ENCODE data around the gene HSD17B12.
"Not testable (repeated sequence)": the region's sequence is repeated elsewhere in the genome, so short reads cannot be mapped to it uniquely, and the experiment has no call there.

Gene HSD17B12

DNA sequence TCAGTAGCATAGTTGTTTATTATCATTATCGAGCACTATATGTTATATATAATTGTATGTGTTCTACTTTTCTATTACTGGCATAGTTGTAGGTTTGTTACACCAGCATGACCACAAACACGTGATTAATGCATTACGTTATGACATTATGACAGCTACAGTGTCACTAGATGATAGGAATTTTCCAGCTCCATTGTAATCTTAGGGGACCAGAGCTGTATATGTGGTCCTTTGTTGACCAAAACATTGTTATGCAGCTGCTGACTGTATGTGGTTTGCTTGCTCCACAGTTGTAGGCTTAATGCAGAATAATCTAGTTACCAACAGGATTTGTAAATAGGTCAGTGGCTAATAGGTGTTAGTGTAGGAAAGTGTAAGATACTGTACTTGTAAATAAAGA, 66.1 kb downstream of the HSD17B12 start:
- no peak for DNase-seq (ENCODE audit: low read depth, low spot score)

DNA sequence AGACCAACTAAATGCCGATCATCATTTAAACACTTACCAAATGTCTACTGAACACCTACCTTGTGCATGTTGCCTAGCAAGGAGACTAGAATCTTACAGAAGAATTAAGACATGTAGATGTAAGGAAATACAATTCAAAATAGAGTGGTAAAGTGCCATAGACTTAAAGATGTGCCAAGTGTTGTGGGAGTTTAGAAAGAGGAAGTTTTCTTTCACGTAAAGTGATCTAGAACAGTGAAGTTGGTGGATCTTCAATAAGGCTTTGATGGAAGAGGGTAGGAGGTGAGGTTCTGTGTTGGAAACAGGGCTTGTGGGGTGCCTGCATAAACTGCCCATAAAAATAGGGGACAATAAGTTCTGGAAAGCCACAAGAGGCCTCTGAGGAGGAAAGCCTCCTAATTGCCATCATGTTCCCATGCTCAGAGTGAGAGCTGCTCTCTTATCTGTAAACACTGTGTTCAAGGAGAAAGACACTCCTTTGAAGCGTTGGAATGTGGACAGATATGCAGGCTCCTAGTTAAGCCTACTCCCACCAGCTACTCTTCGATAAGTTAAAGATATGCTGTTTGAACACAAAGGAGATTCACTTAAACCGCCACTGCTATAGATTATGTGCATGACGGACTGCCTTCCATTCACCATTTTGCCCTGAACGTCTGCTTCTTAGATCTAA, 66.7 kb downstream of the HSD17B12 start:
- no peak for DNase-seq (ENCODE audit: low read depth, low spot score)

DNA sequence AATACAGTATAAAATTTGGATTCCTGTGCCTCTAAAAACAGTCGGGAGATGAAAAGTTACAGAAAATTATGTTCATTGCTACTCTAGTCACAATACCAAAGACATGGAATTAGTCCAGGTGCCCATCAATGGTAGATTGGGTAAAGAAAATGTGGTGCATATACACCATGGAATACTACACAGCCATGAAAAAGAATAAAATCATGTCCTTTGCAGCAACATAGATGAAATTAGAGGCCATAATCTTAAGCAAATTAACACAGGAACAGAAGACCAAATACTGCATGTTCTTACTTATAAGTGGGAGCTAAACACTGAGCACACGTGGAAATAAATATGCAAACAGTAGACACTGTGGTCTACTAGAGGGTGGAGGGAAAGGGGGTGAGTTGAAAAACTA, 67.6 kb downstream of the HSD17B12 start:
- DNase-seq (ENCODE audit: low read depth, low spot score): no peak

DNA sequence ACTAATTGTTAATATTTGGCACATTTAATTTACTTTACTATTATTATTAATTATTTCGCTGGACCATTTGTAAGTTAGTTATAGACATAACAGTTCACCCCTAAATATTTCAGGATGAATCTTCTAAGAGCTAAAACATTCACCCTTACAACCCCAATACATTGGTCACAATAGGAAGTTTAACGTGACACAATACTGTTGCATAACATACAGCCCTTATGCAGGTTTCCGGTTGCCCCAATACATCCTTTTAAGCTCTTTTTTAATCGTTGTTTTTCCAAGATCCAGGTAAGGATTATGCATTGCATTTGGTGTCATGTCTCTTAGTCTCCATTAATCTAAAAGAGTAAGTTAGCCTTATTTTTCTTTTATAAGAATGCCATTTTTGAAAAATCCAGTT, 71.2 kb downstream of the HSD17B12 start:
- DNase-seq (ENCODE audit: low read depth, low spot score): no peak

DNA sequence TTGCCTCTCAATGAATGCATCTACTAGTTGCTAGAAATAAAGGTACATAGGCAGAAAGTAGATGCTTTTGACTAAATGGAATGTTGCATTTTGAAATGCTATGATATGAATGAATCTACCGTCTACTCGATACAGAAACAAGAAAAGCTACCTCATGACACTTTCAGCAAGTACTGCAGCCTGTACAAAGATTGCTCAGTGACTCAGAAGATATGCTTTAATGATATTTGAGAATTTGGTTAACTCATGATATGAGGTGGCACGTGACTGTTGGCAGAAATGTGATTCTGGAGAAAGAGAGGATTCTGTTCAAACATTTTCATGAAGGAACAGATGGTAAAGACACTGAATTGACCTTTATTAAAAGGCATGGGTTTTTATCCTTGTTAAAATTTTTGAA, 76.0 kb downstream of the HSD17B12 start:
- DNase-seq (ENCODE audit: low read depth, low spot score): peak; percentile 29

DNA sequence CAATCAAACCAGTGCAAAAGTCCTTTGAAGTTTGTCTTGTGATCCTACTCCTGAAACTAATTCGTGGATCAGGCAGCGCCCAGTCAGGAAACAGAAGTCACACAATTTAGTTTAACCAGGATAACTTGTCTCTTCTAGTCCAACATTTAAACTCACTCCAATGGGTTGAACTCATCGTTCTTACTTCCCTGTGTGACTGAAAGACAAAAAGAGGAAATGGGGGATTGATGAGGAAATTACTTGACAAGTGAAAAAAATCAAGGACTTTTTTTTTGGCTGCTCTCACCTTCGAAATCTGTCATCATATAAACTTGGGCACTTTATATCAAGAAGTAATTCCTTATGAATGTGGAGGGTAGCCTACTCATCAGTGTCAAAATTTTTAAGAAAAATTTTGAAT, 78.4 kb downstream of the HSD17B12 start:
- DNase-seq (ENCODE audit: low read depth, low spot score): no peak

DNA sequence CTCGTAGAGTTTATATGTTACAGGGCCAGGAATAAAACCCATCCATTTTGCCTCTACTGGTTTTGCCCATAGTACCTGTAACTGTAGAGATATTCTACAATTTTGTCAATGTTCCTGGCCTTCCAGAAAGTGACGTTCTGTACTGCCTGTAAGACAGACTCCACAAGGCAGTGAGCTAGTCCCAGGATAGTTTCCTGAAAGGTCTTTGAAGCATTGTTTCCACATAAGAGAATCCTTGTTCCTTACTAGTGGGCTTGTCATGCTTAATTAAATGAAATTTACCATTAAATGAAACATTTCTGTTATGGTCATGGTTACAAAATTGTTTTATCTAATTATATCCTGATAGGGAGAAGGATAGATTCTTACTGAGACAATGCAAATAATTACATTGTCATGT, 80.4 kb downstream of the HSD17B12 start:
- DNase-seq (ENCODE audit: low read depth, low spot score): no peak

DNA sequence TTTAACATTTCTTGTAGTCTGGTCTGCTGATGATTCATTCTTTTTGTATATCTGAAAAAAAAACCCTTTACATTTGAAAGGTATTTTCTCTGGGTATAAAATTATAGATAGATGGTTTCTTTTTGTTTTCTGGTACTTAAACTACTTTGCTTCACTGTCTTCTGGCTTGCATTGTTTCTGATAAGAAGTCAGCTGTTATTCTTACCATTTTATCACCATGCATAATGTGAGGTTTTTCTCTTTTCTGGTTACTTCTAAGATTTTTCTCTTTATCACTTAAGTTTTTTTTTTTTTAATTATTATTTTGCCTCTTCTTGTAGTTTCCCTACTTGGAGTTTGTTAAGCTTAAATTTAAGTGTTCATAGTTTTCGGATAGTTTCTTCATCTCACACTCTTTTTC, 84.7 kb downstream of the HSD17B12 start:
- no peak for DNase-seq (ENCODE audit: low read depth, low spot score)

DNA sequence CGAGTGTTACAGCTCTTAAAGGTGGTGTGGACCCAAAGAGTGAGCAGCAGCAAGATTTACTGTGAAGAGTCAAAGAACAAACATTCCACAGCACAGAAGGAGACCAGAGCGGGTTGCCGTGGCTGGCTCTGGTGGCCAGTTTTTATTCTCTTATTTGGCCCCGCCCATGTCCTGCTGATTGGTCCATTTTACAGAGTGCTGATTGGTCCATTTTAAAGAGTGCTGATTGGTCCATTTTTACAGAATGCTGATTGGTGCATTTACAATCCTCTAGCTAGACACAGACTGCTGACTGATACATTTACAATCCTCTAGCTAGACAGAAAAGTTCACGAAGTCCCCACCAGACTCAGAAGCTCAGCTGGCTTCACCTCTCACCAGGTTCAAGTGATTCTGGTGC, 88.1 kb downstream of the HSD17B12 start:
- DNase-seq (ENCODE audit: low read depth, low spot score): not testable (repeated sequence)

DNA sequence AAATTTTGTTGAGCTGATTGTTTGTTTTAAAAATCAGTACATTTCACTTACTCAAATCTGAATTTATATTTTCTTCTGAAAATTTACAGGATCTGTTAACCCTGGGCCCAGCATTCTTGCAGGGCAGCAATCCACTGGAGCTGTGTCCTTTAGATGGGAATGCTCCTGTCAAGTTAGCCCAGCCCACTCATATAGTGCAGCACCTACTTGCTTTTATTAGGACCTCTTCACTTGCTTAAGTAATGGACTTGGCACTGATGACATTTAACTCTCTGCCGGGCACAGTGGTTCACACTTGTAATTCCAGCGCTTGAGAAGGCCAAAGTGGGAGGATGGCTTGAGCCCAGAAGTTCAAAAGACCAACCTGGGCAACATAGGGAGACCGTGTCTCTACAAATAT, 89.6 kb downstream of the HSD17B12 start:
- no peak for DNase-seq (ENCODE audit: low read depth, low spot score)

DNA sequence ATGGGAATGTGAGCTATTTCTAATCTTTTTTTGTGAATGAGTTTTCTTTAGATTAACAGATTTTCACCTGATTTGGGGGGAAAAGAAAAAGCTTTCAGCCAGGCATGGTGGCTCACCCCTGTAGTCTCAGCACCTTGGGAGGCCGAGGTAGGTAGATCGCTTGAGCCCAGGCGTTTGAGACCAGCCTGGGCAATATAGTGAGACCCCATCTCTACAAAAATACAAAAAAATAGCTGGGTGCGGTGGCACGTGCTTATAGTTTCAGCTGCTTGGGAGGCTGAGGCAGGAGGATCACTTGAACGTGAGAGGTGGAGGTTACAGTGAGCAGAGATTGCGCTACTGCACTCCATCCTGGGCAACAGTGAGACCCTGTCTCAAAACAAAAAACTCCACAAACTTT, 92.2 kb downstream of the HSD17B12 start:
- no peak for DNase-seq (ENCODE audit: low read depth, low spot score)

DNA sequence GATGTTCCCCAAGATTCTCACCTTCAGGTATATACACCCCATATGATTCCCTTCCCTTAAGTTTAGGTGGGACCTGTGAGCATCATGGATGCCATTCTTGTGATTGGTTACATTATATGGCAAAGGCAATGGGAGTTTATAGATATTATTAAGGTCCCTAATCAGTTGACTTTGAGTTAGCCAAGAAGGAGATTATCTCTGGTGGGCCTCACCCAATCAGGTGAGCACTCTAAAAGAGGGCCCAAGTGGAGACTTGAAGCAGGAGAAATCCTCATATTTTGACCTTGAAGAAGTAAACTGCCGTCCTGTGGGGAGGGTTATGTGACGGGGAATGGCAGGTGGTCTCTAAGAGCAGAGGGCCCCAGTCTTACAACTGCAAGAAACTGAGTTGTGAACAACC, 94.2 kb downstream of the HSD17B12 start:
- no peak for DNase-seq (ENCODE audit: low read depth, low spot score)

DNA sequence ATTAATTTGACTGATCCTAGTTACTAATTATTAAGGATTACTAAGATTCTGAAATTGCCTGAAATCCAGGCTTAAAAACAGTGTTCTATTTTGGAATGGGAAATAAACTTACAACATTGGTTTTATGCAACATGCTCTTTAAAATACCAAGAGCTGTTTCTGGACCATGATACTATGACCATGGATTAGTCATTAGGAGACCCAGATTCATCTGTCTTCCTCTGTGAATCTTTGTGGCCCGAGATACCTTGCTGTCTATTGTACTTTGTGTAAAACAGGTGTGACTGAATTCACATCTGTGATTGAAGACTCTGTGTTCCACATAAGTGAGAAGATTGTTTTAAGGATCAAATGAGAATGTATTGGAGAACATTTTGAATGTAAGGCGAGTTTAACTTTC, 98.8 kb downstream of the HSD17B12 start:
- DNase-seq (ENCODE audit: low read depth, low spot score): no peak

DNA sequence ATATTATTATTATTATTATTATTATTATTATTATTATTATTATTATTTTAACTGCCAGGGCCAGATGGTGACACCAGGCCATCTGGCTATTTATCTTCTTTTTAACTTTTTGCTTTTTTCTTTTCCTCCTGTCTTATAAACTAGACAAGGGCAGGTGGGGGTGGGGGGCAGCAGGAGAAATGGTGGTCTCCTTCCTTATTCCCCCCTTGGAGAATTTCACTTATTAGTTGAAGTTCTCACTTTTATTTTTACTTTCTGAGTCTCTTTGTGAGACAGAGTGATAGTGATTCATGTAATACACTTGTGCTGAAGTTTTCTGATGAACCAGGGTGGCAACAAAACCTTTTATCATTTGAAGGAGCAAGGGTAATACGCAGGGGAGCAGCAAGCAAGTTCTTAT, 103.8 kb downstream of the HSD17B12 start:
- no peak for DNase-seq (ENCODE audit: low read depth, low spot score)

DNA sequence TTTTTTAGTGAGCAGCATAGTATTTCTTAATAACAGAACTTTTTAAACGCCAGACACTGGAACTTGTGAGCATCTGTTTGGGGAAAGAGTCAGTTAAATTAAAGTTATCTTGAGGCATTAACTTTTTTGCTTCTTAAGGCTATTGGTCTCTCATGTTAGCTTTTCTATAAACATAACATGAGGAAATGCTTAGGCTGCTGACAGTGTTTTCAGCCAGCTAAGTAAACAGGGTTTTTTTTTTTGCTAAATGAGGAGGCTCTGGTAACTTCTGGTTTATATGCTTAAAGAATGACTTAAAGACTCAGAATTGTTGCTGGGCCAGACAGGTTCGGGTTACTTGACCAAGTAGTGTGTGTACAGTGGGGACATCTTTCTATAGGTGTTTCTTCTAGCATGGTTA, 104.3 kb downstream of the HSD17B12 start:
- DNase-seq (ENCODE audit: low read depth, low spot score): no peak

DNA sequence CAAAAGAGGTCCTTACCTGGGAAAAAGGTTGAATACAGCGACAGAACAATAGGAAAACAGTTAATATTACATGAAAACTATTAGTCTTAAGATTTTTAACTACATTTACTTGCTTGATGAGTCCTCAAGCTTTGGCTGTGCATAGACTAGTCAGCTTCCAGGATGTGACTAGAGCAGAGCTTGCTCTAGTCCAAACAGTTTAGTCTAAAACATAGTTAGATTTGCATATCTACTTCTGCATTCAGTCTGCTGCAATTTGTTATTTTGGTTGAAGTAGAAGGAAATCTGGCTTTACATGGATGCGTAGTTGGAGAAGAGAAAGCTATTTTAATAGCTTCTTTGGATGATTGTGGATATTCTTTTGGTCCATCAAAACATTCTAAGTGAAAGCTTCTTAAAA, 104.8 kb downstream of the HSD17B12 start:
- DNase-seq (ENCODE audit: low read depth, low spot score): no peak

DNA sequence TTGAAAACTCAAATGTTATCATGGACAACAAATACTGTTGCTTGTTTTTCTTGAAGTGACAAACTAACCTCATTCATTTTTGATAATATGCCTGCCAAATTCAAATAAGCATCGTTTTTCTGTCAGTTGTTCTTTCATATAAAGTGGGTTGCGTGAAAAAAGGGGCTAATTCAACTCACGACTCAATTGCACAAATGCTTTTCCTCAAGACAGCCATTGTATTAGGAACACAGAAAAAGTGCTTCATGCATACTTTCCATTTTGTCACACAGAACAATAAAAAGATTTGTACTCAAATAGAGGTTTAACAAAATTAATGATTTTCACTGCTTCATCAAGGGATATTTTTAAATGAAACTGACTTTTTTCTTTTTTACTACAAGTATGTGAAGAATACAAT, 105.5 kb downstream of the HSD17B12 start:
- no peak for DNase-seq (ENCODE audit: low read depth, low spot score)

DNA sequence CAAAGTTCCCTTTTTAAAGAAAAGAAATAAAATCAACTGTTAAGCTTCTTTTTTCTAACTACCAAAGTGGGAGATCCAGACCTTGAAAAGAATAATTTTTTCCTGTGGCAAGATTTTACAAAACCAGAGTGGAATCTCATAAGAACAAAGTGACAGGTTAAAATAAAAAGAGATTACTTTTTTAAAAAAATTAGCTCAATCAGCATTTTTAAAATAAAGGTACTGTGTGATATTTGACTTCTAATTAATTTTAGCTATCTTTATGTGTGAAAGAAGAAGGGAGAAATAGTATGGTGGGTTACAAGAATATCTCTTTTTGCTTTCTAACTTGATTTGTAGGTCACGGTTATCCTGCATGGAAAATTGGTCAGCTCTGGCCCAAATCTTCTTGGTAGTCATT, 107.3 kb downstream of the HSD17B12 start:
- DNase-seq (ENCODE audit: low read depth, low spot score): no peak

DNA sequence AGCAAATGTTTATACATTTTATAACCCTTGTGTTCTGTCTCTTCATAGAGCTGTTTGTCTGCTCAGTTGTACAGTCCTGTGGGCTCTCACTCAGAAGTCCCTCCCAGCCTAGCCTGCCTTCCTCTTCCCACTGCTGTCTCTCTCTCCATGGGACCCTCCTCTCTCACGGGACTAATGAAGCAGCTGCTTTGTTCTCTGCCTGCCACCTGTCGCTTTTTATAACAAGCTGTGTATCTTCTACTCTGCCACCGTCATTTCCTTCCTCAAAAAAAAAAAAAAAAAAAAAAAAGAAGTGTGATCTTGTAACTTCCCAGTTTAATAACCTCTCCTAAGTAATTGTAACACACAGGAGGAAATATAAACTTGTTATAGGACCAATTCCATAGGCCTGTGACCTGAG, 107.9 kb downstream of the HSD17B12 start:
- DNase-seq (ENCODE audit: low read depth, low spot score): no peak

DNA sequence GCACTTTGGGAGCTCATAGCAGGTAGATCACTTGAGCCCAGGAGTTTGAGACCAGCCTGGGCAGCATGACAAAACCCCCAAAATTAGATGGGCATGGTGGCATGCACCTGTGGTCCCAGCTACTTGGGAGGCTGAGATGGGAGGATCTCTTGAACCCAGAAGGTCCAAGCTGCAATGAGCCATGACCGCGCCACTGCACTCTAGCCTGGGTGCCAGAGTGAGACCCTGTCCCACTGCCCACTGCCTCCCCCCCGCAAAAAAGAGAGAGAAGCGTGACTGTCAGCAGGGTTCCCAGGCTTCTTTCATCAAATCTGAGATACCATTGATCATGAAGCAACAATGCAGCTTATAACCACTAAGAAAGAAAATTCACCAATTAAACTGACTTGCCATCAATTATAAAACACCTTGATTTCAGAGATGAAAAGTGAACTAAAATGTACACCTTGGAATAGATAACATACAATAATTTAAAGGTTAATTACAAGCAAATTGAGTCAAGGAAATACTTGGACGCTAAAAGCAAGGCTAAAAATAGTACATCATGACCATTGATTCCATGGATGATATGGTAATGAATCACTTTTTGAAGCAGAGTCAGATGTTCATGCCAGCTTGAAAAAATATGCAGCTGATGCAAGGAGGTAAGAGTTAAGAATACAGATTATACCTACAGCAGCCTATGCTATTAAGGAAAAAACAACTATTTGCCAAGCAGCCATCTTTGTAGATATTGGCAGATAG, 109.3 kb downstream of the HSD17B12 start:
- peak; percentile 70 for DNase-seq (ENCODE audit: low read depth, low spot score)

DNA sequence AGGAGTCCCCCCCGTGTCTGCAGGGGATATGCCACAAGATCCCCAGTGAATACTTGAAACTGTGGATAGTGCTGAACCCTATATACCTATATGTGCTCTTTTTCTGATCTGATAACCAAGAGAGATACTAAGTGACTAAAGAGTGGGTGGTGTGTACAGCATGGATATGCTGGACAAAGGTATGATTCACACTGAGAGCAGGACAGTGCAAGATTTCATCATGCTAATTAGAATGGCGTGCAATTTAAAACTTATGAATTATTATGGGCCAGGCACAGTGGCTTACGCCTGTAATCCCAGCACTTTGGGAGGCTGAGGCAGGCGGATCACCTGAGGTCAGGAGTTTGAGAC, 109.9 kb downstream of the HSD17B12 start:
- no peak for DNase-seq (ENCODE audit: low read depth, low spot score)

DNA sequence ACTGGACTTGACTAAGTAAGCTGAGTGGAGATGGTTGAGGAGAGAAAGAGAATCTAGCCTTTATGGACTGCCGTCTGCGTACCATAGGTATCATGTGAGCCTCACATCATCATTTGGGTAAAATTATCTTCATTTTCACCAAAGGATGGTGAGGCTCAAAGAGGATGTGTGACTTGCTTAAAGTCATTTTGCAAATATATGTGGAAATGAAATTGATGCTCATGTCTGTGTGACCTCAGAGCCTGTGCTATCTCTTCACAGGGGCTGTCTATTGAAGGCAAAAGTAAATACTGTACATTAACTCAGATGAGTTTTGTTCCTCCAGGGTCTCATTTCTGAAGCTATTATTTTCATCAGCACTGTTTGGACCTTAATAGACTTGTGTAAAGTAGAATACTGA, 116.8 kb downstream of the HSD17B12 start:
- no peak for DNase-seq (ENCODE audit: low read depth, low spot score)

DNA sequence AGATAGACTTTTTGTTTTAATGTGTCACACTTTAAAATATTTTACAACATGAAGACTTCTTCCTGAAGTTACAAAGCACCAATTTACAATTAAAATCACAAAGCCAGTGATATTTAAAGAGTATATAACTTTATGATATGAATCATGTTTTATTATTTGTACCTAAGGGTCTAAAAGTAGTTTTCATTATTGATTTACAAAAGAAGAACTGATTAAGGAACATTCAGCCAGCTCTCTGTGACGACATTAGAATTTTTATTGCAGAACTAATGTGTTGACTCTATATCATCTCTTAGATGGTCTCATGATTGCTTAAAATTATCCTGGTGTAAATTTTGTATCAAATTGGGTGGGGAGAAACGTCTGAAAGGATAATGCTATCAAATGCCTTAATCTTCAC, 117.3 kb downstream of the HSD17B12 start:
- DNase-seq (ENCODE audit: low read depth, low spot score): no peak

DNA sequence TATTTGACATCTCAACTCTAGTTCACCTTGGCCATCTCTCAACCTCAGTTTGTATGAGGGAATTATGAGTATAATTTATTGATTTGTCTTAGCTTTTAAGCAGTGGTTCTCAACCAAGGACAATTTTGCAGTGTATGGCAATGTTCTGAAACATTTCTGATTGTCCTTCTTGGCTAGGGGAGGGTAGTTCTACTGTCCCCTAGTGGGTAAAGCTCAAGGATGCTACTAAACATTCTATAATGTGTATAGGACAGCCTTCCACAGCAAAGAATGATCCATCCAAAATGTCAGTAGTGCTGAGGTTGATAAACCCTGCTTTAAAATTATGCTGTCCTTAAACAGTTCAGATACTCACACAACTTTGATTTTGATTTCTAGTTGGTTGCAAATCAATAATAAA, 122.0 kb downstream of the HSD17B12 start:
- no peak for DNase-seq (ENCODE audit: low read depth, low spot score)
